Activated CD4-positive, alpha-beta T cell treated with anti-CD3 and anti-CD28 coated beads, Interleukin-2, amount 50 U/mL, for 4 hours (primary cell): ENCODE measurements around the gene CAP2.
"Not testable (repeated sequence)": the region's sequence is repeated elsewhere in the genome, so short reads cannot be mapped to it uniquely, and the experiment has no call there.

ENCODE experiments used
- DNase-seq, 2 experiments: peaks; one replicate each; pipeline ENCODE4 v3.0.0-alpha.2; 2020

Gene CAP2

GRCh38 chr6:17397764-17398194, 4.4 kb downstream of the CAP2 start:
- no peak for DNase-seq

- DNase-seq: not testable (repeated sequence)
Measured at GRCh38 chr6:17405181-17405943, 12.0 kb downstream of the CAP2 start.

GRCh38 chr6:17405944-17406245, 12.5 kb downstream of the CAP2 start:
- DNase-seq: no peak

- no peak for DNase-seq
Measured at GRCh38 chr6:17408081-17408480, 14.7 kb downstream of the CAP2 start.

- no peak for DNase-seq
Measured at GRCh38 chr6:17410281-17410680, 16.9 kb downstream of the CAP2 start.

- DNase-seq: no peak
Measured at GRCh38 chr6:17413313-17413750, 19.9 kb downstream of the CAP2 start.

- DNase-seq: not testable (repeated sequence)
Measured at GRCh38 chr6:17414395-17414794, 21.0 kb downstream of the CAP2 start.

- no peak for DNase-seq
Measured at GRCh38 chr6:17415321-17415720, 21.9 kb downstream of the CAP2 start.

- DNase-seq: no peak
Measured at GRCh38 chr6:17416806-17417205, 23.4 kb downstream of the CAP2 start.

GRCh38 chr6:17417817-17418216, 24.4 kb downstream of the CAP2 start:
- no peak for DNase-seq

- DNase-seq: no peak
Measured at GRCh38 chr6:17418281-17419188, 25.1 kb downstream of the CAP2 start.

GRCh38 chr6:17419189-17419575, 25.8 kb downstream of the CAP2 start:
- DNase-seq: no peak

GRCh38 chr6:17420368-17420767, 27.0 kb downstream of the CAP2 start:
- DNase-seq: no peak

- DNase-seq: no peak
Measured at GRCh38 chr6:17421406-17421805, 28.0 kb downstream of the CAP2 start.

GRCh38 chr6:17423026-17423425, 29.6 kb downstream of the CAP2 start:
- no peak for DNase-seq

- no peak for DNase-seq
Measured at GRCh38 chr6:17427062-17427461, 33.7 kb downstream of the CAP2 start.

- no peak for DNase-seq
Measured at GRCh38 chr6:17427617-17428016, 34.2 kb downstream of the CAP2 start.

- DNase-seq: not testable (repeated sequence)
Measured at GRCh38 chr6:17428595-17429120, 35.3 kb downstream of the CAP2 start.

GRCh38 chr6:17429383-17430061, 36.1 kb downstream of the CAP2 start:
- no peak for DNase-seq

GRCh38 chr6:17431581-17431980, 38.2 kb downstream of the CAP2 start:
- no peak for DNase-seq

GRCh38 chr6:17432356-17432755, 39.0 kb downstream of the CAP2 start:
- no peak for DNase-seq

GRCh38 chr6:17439243-17439993, 46.0 kb downstream of the CAP2 start:
- no peak for DNase-seq

- not testable (repeated sequence) for DNase-seq
Measured at GRCh38 chr6:17440811-17441210, 47.4 kb downstream of the CAP2 start.
